H1 (cell line): Measurements from ENCODE around the gene TARBP2. TPM values are rescaled to one million over a fixed set of nuclear protein-coding genes. Genes with fewer than 3 reads are reported as not detected.
A peak's percentile ranks its signal among the peaks of the same experiment; 100 is the strongest.

ENCODE experiments used
- CTCF ChIA-PET: fragments of 300-600 bp; sonication (Branson Sonifier 250); formaldehyde crosslinking; loops from one replicate; lab custom pipeline; 2021; ENCODE audit not compliant: partially characterized antibody; lab: Charles Lee
- POLR2A ChIA-PET: fragments of 300-600 bp; sonication (Branson Sonifier 250); formaldehyde crosslinking; loops from one replicate; lab custom pipeline; 2021; ENCODE audit warnings: inconsistent platforms; ENCODE audit not compliant: partially characterized antibody; lab: Charles Lee
- DNase-seq, 2 experiments: peaks; one replicate each; pipeline versions ENCODE4 v3.0.0 to v3.0.0-alpha.2; 2010 to 2022; ENCODE audit warnings: low spot score in 2 of 2, low read depth in 1 of 2, mixed read lengths in 1 of 2
- FAIRE-seq: peaks from 2 replicates; lab custom pipeline; 2011; peaks lifted over from hg19 to GRCh38; lab: Jason Lieb, UNC
- H2AFZ ChIP-seq: 2 replicates; pipeline ENCODE4 v1.8.1; 2012; ENCODE audit warnings: low read length, inconsistent platforms
- H2AK5ac ChIP-seq: 2 replicates; pipeline ENCODE4 v1.6.1; 2013; ENCODE audit warnings: low read depth, low read length
- H2BK120ac ChIP-seq: replicated peaks from 2 replicates; pipeline ENCODE3; 2013; ENCODE audit warnings: low read depth, low read length, inconsistent platforms
- H2BK12ac ChIP-seq: 2 replicates; pipeline ENCODE4 v1.6.1; 2013; ENCODE audit warnings: low read depth, low read length
- H2BK15ac ChIP-seq: 2 replicates; pipeline ENCODE4 v1.6.1; 2013; ENCODE audit warnings: low read length
- H2BK20ac ChIP-seq: 2 replicates; pipeline ENCODE4 v1.6.1; 2013; ENCODE audit warnings: low read length
- H2BK5ac ChIP-seq: 2 replicates; pipeline ENCODE4 v1.6.1; 2013; ENCODE audit warnings: low read depth, low read length
- H3K14ac ChIP-seq: 2 replicates; pipeline ENCODE4 v1.6.1; 2013; ENCODE audit warnings: inconsistent platforms; ENCODE audit not compliant: insufficient read length
- H3K18ac ChIP-seq: 2 replicates; pipeline ENCODE4 v1.6.1; 2013; ENCODE audit warnings: low read length; ENCODE audit errors: extremely low read depth
- H3K23ac ChIP-seq: 2 replicates; pipeline ENCODE4 v1.6.1; 2013; ENCODE audit warnings: inconsistent platforms; ENCODE audit not compliant: insufficient read length
- H3K23me2 ChIP-seq: 2 replicates; pipeline ENCODE4 v1.6.1; 2013; ENCODE audit warnings: low read depth, low read length
- H3K27ac ChIP-seq: 2 replicates; pipeline ENCODE4 v1.6.1; 2011; ENCODE audit warnings: low read depth, low read length, inconsistent platforms
- H3K27me3 ChIP-seq, 4 experiments: replicated peaks in 1 of 4; 1 replicate in 1 of 4; 2 replicates in 3 of 4; pipeline versions ENCODE4 v1.6.1 to v1.8.1; 2011 to 2013; ENCODE audit warnings: low read length in 3 of 4, mild to moderate bottlenecking in 3 of 4, inconsistent platforms in 2 of 4, mixed read lengths in 2 of 4, moderate library complexity in 1 of 4; ENCODE audit not compliant: control insufficient read depth in 3 of 4, insufficient read depth in 3 of 4; ENCODE audit errors: extremely low read depth in 1 of 4
- H3K36me3 ChIP-seq, 4 experiments: 2 replicates each; pipeline versions ENCODE4 v1.6.1 to v1.8.1; 2011 to 2013; ENCODE audit warnings: mild to moderate bottlenecking in 4 of 4, low read length in 3 of 4, moderate library complexity in 2 of 4, control low read depth in 1 of 4, inconsistent platforms in 1 of 4; ENCODE audit not compliant: insufficient read depth in 4 of 4, control insufficient read depth in 2 of 4
- H3K4ac ChIP-seq: replicated peaks from 2 replicates; pipeline ENCODE3; 2013; ENCODE audit warnings: low read length, low read depth, mixed read lengths, inconsistent platforms; ENCODE audit not compliant: insufficient read length
- H3K4me1 ChIP-seq, 4 experiments: replicated peaks in 1 of 4; 1 replicate in 1 of 4; 2 replicates in 3 of 4; pipeline versions ENCODE4 v1.6.1 to v1.8.1; 2011 to 2013; ENCODE audit warnings: low read length in 3 of 4, inconsistent platforms in 2 of 4, mixed read lengths in 1 of 4; ENCODE audit not compliant: insufficient read depth in 4 of 4, control insufficient read depth in 3 of 4
- H3K4me2 ChIP-seq, 2 experiments: 2 replicates each; pipeline versions ENCODE4 v1.6.1 to v1.8.1; 2011 to 2013; ENCODE audit warnings: low read depth in 2 of 2, low read length in 2 of 2, control low read depth in 1 of 2, inconsistent platforms in 1 of 2, mild to moderate bottlenecking in 1 of 2; ENCODE audit not compliant: insufficient read depth in 1 of 2
- H3K4me3 ChIP-seq, 4 experiments: fragments of 200-600, 300-600 bp in 1 of 4; sonication (generic), shearing (Covaris generic), sonication (Bioruptor Twin) in 1 of 4; 2 replicates each; pipeline versions ENCODE4 v1.5.1 to v1.8.1; 2011 to 2016; ENCODE audit warnings: low read length in 4 of 4, low read depth in 3 of 4, control low read depth in 2 of 4, inconsistent platforms in 2 of 4, mild to moderate bottlenecking in 2 of 4, mixed read lengths in 1 of 4, moderate library complexity in 1 of 4; ENCODE audit not compliant: insufficient read depth in 2 of 4; ENCODE audit errors: extremely low read depth in 1 of 4
- H3K56ac ChIP-seq: replicated peaks from 2 replicates; pipeline ENCODE3; 2013; ENCODE audit warnings: low read depth, mild to moderate bottlenecking, mixed read lengths, low read length, inconsistent platforms; ENCODE audit not compliant: insufficient read length
- H3K79me1 ChIP-seq: 2 replicates; pipeline ENCODE4 v1.6.1; 2013; ENCODE audit warnings: low read depth, low read length, control low read depth
- H3K79me2 ChIP-seq, 2 experiments: 2 replicates each; pipeline versions ENCODE4 v1.6.1 to v1.8.1; 2012 to 2013; ENCODE audit warnings: low read length in 2 of 2, mild to moderate bottlenecking in 2 of 2, inconsistent platforms in 1 of 2; ENCODE audit not compliant: insufficient read depth in 2 of 2, control insufficient read depth in 1 of 2
- H3K9ac ChIP-seq, 4 experiments: replicated peaks in 1 of 4; 1 replicate in 1 of 4; 2 replicates in 3 of 4; pipeline versions ENCODE4 v1.6.1 to v1.8.1; 2011 to 2013; ENCODE audit warnings: low read depth in 3 of 4, low read length in 3 of 4, control low read depth in 2 of 4, mild to moderate bottlenecking in 2 of 4, moderate library complexity in 2 of 4, inconsistent platforms in 1 of 4; ENCODE audit errors: extremely low read depth in 1 of 4
- H3K9me3 ChIP-seq, 2 experiments: 2 replicates each; pipeline versions ENCODE4 v1.6.1 to v1.8.1; 2012 to 2013; ENCODE audit warnings: mild to moderate bottlenecking in 2 of 2, moderate library complexity in 2 of 2, control low read depth in 1 of 2, inconsistent platforms in 1 of 2, low read depth in 1 of 2, low read length in 1 of 2, mixed read lengths in 1 of 2; ENCODE audit not compliant: insufficient read depth in 2 of 2
- H4K20me1 ChIP-seq, 2 experiments: replicated peaks in 1 of 2; 2 replicates each; pipeline versions ENCODE3 to v1.8.1; 2011 to 2013; ENCODE audit warnings: inconsistent platforms in 2 of 2, low read length in 2 of 2, mild to moderate bottlenecking in 1 of 2; ENCODE audit not compliant: insufficient read depth in 2 of 2, control insufficient read depth in 1 of 2
- H4K5ac ChIP-seq: 2 replicates; pipeline ENCODE4 v1.6.1; 2013; ENCODE audit warnings: low read length, low read depth, mixed read lengths, inconsistent platforms; ENCODE audit not compliant: insufficient read length
- H4K8ac ChIP-seq: 2 replicates; pipeline ENCODE4 v1.8.0; 2013; ENCODE audit warnings: mild to moderate bottlenecking, moderate library complexity, low read length, inconsistent platforms; ENCODE audit not compliant: insufficient read depth; ENCODE audit errors: extremely low read depth
- H4K91ac ChIP-seq: replicated peaks from 2 replicates; pipeline ENCODE3; 2013; ENCODE audit warnings: low read length, mixed read lengths, inconsistent platforms; ENCODE audit not compliant: insufficient read length
- JUN ChIP-seq: IDR thresholded peaks from 2 replicates; pipeline ENCODE4 v1.6.1; 2011; ENCODE audit warnings: low read depth, mild to moderate bottlenecking, improper control_type of control experiment, low read length
- KDM4A ChIP-seq: IDR thresholded peaks from one replicate; pipeline ENCODE4 v1.7.1; 2012; ENCODE audit warnings: low read depth, mild to moderate bottlenecking, moderate library complexity, low read length, inconsistent platforms; ENCODE audit not compliant: severe bottlenecking
- POU5F1 ChIP-seq: IDR thresholded peaks from 2 replicates; pipeline ENCODE4 v1.6.1; 2011; ENCODE audit warnings: low read depth, mild to moderate bottlenecking, low read length, moderate library complexity
- WGBS, 2 experiments: shearing (Covaris generic) in 1 of 2; methylation state at CpG; one replicate each; pipeline versions ENCODE4 v1.1.6 to v1.1.7; 2013 to 2015; ENCODE audit warnings: low lambda C conversion rate in 2 of 2, mixed read lengths in 2 of 2, inconsistent platforms in 1 of 2, low coverage in 1 of 2, missing lambda C conversion rate in 1 of 2; ENCODE audit not compliant: insufficient replicate concordance in 2 of 2, insufficient coverage in 1 of 2, insufficient read length in 1 of 2; ENCODE audit errors: extremely low coverage in 1 of 2, missing lambda C conversion rate in 1 of 2; 5-methylcytosine and 5-hydroxymethylcytosine counted together
- polyA plus RNA-seq, 7 experiments: library from polyadenylated mRNA; depleted of rRNA in 3 of 7; stranded (reverse) in 5 of 7; unstranded in 2 of 7; fragments of >200 nt in 5 of 7; fragments of 200-250 nt in 2 of 7; gene quantifications; 1 replicate in 5 of 7; 2 replicates in 1 of 7; 4 replicates in 1 of 7; pipeline versions ENCODE4 v1.2.1 to v1.2.3, GENCODE V29; 2011 to 2013; ENCODE audit warnings: missing spikeins in 2 of 7, mixed read lengths in 2 of 7
- total RNA-seq: library from RNA; stranded (reverse); fragmentation: NEBNext Ultra II Directional; extraction: Animal tissue kit (Norgen Biotek cat#: 25700); gene quantifications from 2 replicates; pipeline ENCODE4 v1.2.1, GENCODE V29; 2021

TARBP2 gene
- total and polyA plus RNA-seq, 2 of the 8 experiments (the other 6 are each of a cell fraction or from before 2014, with no cell fraction given): 69.9 to 122 TPM

- peak overlapping the region; percentile 7 for H2BK120ac ChIP-seq
- H3K4me2 ChIP-seq: peak overlapping the region; percentile 78 to 98
- H2BK20ac ChIP-seq: peak overlapping the region; percentile 23; the same call in 1 of the 2 replicates
- H3K23ac ChIP-seq: no peak overlapping the region
- H3K4me3 ChIP-seq: peak overlapping the region; percentile 55 to 77 (median 73); a peak in 5 of 8 replicates
- peak overlapping the region; percentile 34; the same call in 1 of the 2 replicates for H3K18ac ChIP-seq
- peak overlapping the region; percentile 45 for H4K91ac ChIP-seq
- peak overlapping the region; percentile 68 for H3K27ac ChIP-seq
- H4K5ac ChIP-seq: no peak overlapping the region
- H3K9me3 ChIP-seq: no peaks in the 10 kb centered on the region
- no peaks in the 10 kb centered on the region for H4K20me1 ChIP-seq
- POLR2A ChIA-PET: interaction anchor here (0.9 to 67.0 kb wide), 9 partner anchors 9 to 244 kb away, joined by 3 to 3397 read pairs (median 3); partner anchors contain the start of genes AAAS, NPFF, PCBP2 and PRR13
- peaks cover 25% of the 10 kb centered on the region for H3K23me2 ChIP-seq
- peak overlapping the region; percentile 90 for H2BK15ac ChIP-seq
- FAIRE-seq (no peak), DNase-seq (no peak)
- H3K4ac ChIP-seq: peak overlapping the region; percentile 8
- peak overlapping the region; percentile 75; the same call in 1 of the 2 replicates for H2AK5ac ChIP-seq
- H3K36me3 ChIP-seq: peaks cover 0 to 3% (median 0%) of the 10 kb centered on the region in 4 experiments; a peak in 2 of 8 replicates
- peak overlapping the region; percentile 95; the same call in 1 of the 2 replicates for H2BK5ac ChIP-seq
- H4K8ac ChIP-seq: no peak overlapping the region
- peaks cover 0 to 30% of the 10 kb centered on the region in 2 experiments; a peak in 2 of 4 replicates for H3K79me2 ChIP-seq
- CTCF ChIA-PET: interaction anchor here (0.6 to 5.5 kb wide), 11 partner anchors 10 to 250 kb away, joined by 3 to 41 read pairs (median 4); partner anchors contain the start of genes AAAS and SP7
- H3K14ac ChIP-seq: no peak overlapping the region
- peak overlapping the region in 1 of 4 experiments; percentile 34; a peak in 2 of 7 replicates for H3K9ac ChIP-seq
- H3K4me1 ChIP-seq: peaks cover 15 to 54% (median 27%) of the 10 kb centered on the region in 4 experiments
- H2BK12ac ChIP-seq: peak overlapping the region; percentile 93; the same call in 1 of the 2 replicates
- H2AFZ ChIP-seq: no peak overlapping the region
- WGBS, 2 experiments: 66% methylated on average over 2 of the region's 2 CpGs; no CpG with 5 or more reads in 1 of the 2 experiments
- H3K79me1 ChIP-seq: peaks cover 16% of the 10 kb centered on the region
- no peak for TF ChIP-seq JUN
- peak; percentile 16 for TF ChIP-seq KDM4A
- TF ChIP-seq POU5F1: no peak
- H3K27me3 ChIP-seq: no peaks in the 10 kb centered on the region
- no peak overlapping the region for H3K56ac ChIP-seq
Measured at GRCh38 chr12:53498235-53498630, 2.9 kb upstream of the TARBP2 start.
